DMS153 treated with DMSO at 0.1 percent for 48 hours (cell line): ENCODE measurements around the gene CHDH.

Experiments
- DNase-seq: peaks from one replicate; lab custom pipeline; 2025; ENCODE audit not compliant: unreplicated experiment; lab: John Stamatoyannopoulos, UW

Gene CHDH

DNA sequence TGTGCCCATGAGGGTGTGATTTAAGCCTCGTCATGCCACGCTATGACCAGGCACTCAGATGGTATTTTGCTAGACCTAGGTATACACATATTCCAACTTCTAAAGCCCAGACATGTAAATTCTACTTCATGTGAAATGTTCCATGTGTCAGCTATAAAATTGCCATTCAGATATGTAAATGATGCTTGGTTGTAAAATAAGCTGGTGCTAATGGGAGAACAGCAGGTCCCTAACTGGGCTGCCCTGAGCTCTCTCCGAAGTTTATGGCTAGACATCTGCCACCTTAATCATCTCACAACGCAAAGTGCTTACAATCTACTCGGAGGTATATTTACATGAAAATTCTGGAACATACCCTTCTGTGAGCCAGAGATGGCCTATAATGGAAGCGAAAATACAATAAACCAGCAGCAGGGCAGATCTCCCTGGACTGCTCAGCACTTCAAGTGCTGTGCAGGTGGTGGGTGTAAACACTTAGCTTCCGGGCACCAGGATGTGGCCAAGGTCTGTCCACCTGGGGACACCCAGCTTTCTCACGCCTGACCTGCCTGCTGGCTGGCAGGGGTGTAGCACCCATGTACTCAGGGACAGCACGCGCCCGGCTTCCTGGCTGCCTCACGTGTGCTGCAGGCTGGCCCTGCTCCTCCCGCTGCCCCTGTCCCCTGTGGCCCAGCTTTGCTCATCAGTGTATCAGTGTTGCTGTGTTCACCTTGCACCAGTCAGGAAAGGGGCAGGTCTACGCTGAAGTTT is 82.0 kb downstream of the CHDH start:
- DNase-seq: peak; percentile 16

DNA sequence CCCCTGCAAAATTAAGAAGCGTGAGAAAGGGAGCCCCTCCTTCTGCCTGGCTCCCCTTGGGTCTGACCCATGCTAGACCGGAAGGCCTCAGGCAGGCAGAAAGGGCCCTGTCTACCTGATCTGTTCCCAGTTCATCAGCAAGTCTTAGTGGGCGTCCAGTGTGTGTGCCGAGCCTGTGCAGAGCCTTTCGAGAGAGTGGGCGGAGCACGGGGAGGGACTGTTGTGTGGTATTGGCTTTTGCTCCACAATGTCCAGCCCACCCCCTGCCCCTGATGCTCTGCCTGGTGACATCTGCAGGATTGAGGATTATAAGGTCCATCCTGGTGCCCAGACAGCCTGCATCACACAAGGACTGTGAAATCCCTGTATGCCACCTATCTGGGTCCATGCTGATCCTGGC is 82.9 kb downstream of the CHDH start:
- no peak for DNase-seq
